ENCODE measurements around the gene KIF5C.

Gene KIF5C

DNA sequence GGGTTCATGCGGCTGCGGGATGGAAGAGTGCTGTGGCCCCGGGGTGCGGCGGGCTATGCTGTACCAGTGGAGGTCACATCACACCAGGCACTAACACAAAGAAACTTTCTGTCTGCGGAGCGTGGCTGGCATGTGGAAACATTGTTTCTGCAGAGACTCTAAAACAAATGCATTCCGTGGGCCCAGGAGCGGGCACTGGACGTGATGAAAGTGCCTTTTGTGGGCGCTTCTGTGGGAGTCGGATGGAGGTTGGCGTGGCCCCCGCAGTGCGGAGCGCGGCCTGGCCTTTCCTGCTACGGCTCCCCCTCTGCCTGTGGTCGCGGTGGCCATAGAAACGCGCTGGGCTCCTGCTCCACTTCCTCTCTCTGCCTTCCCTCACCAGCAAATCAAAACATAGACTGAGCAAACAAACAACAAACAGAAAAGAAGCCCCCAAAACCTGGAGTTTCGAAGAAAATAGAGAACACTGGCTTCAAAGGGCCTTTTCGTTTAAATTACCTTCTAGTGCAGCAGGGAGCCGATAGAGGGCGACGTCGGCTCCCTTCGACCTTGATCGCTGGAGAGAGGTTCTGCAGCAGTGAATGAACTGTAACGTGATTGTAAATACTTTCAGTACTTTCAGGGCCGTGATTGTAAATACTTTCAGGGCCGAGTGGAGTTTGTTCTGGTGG, 51.4 kb downstream of the KIF5C start:
- no peak for DNase-seq

- DNase-seq, result no peak
Observed at GRCh38 chr2:148926981-148927401, 52.0 kb downstream of the KIF5C start.

GRCh38 chr2:148928395-148928794, 53.4 kb downstream of the KIF5C start:
- peak; percentile 40 for DNase-seq

DNA sequence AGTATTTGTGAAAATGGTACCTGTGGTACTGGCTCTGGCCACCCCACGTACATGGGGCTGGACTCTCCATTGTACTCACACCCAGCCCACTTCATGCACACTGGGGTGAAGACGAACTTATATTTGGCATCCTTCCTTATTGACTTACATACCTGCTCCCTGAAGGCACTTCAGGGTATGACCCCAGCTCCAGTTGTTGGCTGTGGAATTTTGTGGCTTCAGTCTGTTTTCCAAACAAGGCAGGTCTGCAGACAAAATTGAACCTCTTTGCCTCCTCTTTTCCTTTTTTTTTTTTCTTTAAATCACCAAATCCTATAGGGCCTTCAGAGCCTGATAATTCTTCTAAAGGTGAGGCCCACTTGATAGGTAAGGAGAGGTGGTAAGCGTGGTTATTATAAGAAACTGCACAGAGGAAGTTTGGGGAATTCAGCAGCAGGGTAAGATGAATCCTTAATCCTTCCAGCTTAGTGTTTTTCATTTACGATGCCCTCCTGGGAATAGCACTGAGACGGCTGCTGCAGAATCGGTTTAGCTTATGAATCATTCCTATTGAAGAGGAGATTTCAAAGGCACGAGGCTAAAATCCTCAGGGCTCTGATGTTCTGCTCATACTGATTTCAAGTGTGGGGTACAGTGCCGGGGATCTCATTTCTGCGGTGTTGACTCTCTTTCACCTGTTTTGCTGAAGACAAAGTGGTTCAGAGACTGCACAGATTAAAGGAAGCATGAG, 55.2 kb downstream of the KIF5C start:
- DNase-seq, result no peak

- no peak for DNase-seq
Observed at GRCh38 chr2:148932536-148932935, 57.5 kb downstream of the KIF5C start.

DNA sequence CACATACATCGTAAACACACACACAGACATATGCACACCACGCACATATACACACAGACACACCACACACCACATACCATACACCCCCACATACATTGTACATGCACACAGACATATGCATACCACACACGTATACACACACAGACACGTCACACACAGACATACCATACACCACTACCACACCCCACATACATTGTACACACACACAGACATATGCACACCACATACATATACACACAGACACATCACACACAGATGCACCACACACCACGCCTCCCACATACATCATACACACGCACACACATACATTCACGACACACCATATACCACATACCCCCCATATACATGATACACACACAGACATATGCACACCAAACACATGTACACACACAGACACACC, 58.4 kb downstream of the KIF5C start:
- DNase-seq, result no peak

GRCh38 chr2:148935791-148936190, 60.8 kb downstream of the KIF5C start:
- no peak for DNase-seq

GRCh38 chr2:148936857-148937450, 61.9 kb downstream of the KIF5C start:
- DNase-seq, result no peak

DNA sequence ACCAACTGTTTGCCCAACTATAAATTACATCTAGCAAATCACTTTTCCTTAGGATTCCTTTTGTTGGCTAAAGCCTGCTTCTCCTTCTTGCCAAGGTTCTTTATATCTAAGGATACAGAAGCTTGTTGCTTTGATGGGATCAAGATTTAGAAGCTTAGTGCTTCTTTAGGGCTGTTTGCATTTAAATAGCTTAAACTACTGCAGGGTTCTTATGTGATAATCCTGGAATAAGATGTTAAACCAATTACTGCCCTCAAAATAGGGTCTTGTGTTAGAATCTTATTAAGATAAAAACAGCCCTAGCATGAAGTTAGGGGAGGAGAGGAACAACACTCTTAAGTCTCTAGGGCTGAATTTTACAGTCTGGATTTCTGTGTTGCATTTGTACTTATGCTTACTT, 64.2 kb downstream of the KIF5C start:
- no peak for DNase-seq

DNA sequence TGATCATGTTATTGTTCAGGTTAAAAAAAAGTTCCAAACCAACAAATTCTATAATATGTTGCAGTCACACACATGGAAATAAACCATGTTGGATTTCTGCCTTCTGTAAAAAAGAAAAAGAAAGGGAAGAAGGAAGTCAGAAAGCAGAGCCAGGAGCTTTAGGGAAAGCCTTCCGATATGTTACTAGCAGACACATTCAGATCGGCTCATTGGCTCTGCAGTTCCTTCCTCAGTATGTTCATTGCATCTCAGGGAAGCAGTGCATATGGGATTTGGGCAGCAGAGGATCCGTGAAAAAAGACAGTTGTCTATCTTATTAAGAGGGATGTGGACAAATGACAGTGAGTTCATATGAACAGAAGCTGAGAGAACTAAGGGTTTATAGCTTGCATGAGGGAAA, 68.1 kb downstream of the KIF5C start:
- DNase-seq, result no peak

DNA sequence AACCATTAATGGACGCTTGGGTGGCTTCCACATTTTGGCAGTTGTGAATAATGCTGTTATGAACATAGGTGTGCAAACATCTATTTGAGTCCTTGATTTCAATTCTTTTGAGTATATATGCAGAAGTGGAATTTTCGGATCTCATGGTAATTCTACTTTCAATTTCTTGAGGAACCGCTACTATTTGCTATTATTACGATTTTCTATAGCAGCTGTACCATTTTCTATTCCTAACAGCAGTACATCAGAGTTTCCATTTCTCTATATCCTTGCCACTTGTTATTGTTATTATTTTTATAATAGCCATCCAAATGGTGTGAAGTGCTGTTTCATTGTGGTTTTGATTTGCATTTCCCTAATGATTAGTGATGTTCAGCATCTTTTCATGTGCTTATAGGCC, 69.5 kb downstream of the KIF5C start:
- DNase-seq, result no peak

GRCh38 chr2:148947299-148947698, 72.3 kb downstream of the KIF5C start:
- DNase-seq, result no peak

- no peak for DNase-seq
Observed at GRCh38 chr2:148948868-148949267, 73.8 kb downstream of the KIF5C start.

- no peak for DNase-seq
Observed at GRCh38 chr2:148949348-148949747, 74.3 kb downstream of the KIF5C start.

DNA sequence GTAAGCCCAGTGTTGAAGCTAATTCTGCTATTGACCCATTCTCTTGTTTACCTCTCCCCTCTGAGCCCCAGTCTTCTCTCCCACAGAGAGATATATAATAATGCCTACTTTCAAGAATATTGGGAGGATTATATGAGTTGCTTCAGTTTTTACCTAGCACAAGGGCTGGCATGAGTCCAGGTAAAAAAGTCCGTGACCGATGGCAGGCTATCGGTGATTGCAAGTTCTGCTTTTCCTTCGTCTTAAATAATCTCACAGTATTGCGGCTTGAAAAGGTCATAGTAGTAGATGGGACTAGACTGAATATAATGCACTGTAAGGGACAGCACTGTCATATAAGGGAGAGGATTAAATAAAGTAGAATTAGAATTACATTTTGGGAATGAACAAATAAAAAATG, 77.6 kb downstream of the KIF5C start:
- no peak for DNase-seq

DNA sequence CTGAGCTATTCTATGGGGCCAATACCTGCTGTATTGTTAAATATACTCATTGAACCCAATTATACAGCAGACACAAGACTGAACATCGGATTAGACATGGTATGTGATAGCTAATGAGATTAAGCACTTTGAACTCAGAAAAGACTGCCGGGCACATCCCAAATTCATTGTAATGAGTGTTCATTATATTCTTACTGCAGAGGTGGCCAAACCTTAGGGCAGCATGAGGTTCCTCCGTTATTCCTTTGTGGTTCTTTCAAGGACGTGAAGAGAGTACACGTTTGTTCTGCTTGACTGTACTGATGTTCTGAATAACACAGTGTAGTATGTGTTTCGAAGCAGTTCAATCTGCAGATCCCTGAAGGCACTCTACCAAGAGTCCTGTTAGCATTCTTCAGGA, 78.4 kb downstream of the KIF5C start:
- DNase-seq, result no peak

GRCh38 chr2:148954536-148954935, 79.5 kb downstream of the KIF5C start:
- DNase-seq, result no peak

GRCh38 chr2:148955798-148956197, 80.8 kb downstream of the KIF5C start:
- no peak for DNase-seq

GRCh38 chr2:148957023-148957422, 82.0 kb downstream of the KIF5C start:
- no peak for DNase-seq

GRCh38 chr2:148959745-148960144, 84.7 kb downstream of the KIF5C start:
- no peak for DNase-seq

GRCh38 chr2:148960483-148960882, 85.5 kb downstream of the KIF5C start:
- DNase-seq, result no peak

- DNase-seq, result no peak
Observed at GRCh38 chr2:148963461-148963860, 88.4 kb downstream of the KIF5C start.

DNA sequence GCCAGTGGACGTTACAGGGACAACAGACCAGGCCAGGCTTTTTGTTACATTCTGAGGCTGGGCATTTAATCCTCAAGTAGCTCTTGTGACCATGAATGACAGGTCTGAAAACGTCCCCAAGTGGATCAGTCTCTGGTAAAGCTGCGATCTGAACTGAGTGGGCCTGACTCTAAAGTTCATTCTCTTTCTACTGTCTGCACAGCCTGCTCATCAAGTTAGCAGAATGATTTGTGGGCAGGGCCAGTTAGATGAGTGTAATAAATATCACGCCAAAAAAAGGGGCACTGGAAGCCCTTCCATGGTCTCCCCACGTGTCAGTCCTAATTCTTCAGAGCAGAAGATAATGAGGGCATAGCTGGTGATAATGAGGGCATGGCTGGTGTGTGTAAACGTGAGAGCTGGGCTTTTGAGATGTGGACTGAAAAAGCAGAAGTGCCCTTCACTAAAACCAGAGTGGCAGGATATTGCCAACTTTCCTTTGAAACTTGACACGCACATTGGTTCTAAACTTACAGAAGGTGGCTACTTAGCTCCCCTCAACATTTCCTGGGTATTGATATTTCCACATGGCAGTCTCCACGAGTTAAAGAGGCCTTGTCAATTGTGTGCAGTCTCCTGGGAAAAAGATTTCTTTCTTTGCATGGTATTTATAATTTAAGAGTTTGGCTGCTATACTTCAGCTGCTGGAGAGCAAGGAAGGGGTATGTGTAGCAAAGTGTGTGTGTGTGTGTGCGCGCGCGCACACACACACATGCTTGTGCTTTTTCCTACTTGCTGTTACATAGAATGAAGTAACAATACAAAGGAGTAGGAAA, 90.8 kb downstream of the KIF5C start:
- no peak for DNase-seq

DNA sequence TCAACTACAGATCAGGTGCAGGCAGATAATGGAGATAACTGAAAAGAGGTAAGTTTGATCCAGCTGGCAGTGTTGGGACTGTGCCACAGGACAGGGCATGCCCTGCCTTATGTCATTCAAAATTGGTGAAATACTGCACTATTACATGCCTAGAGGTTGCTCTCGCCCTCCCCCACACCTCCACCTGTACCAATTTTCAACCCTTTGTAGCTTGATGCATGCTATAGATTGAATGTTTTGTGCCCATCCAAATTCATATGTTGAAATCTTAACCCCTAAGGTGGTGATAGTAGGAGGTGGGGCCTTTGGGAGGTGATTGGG, 91.4 kb downstream of the KIF5C start:
- no peak for DNase-seq

Measured in COR-L47 (cell line).